ENCODE results near the gene SRC. TPM values are rescaled to one million over a fixed set of nuclear protein-coding genes. Genes with fewer than 3 reads are reported as not detected.

SRC gene
- total RNA-seq, 1 donor from 2014 or later = 128 TPM

- Mint-ChIP-seq H3K9me3 (ENCODE audit: low read depth) (no peaks in the 10 kb centered on the region), H3K36me3 (ENCODE audit: insufficient read depth) (peaks cover 16% of the 10 kb centered on the region), H3K27me3 (no peaks in the 10 kb centered on the region), H3K4me3 (ENCODE audit: low read depth) (no peak overlapping the region), H3K27ac (peak overlapping the region; percentile 55), H3K4me1 (ENCODE audit: low read depth) (peaks cover 23% of the 10 kb centered on the region)
- DNase-seq (ENCODE audit: low spot score, unreplicated experiment) = no peak
- no peak for TF ChIP-seq CTCF (IDR thresholded peaks at IDR 0.05; ENCODE audit: unreplicated experiment)
These were observed 3.9 kb downstream of the SRC start for GRCh38 chr20:37349517-37350491.

GRCh38 chr20:37350649-37351574 lies 5.0 kb downstream of the SRC start:
- Mint-ChIP-seq H3K9me3 (ENCODE audit: low read depth) (no peaks in the 10 kb centered on the region), H3K4me3 (ENCODE audit: low read depth) (no peak overlapping the region), H3K4me1 (ENCODE audit: low read depth) (peaks cover 20% of the 10 kb centered on the region), H3K27ac (no peak overlapping the region), H3K36me3 (ENCODE audit: insufficient read depth) (peaks cover 16% of the 10 kb centered on the region), H3K27me3 (no peaks in the 10 kb centered on the region)
- DNase-seq (ENCODE audit: low spot score, unreplicated experiment) = no peak
- TF ChIP-seq CTCF (IDR thresholded peaks at IDR 0.05; ENCODE audit: unreplicated experiment) = no peak

GRCh38 chr20:37351689-37352607 lies 6.0 kb downstream of the SRC start:
- H3K9me3 Mint-ChIP-seq (ENCODE audit: low read depth) = no peaks in the 10 kb centered on the region
- H3K27ac Mint-ChIP-seq = no peak overlapping the region
- no peaks in the 10 kb centered on the region for H3K27me3 Mint-ChIP-seq
- H3K4me3 Mint-ChIP-seq (ENCODE audit: low read depth) = no peak overlapping the region
- DNase-seq (ENCODE audit: low spot score, unreplicated experiment) = no peak
- TF ChIP-seq CTCF (IDR thresholded peaks at IDR 0.05; ENCODE audit: unreplicated experiment) = no peak
- H3K36me3 Mint-ChIP-seq (ENCODE audit: insufficient read depth) = peaks cover 16% of the 10 kb centered on the region
- peaks cover 20% of the 10 kb centered on the region for H3K4me1 Mint-ChIP-seq (ENCODE audit: low read depth)

GRCh38 chr20:37352608-37352980 lies 6.7 kb downstream of the SRC start:
- Mint-ChIP-seq H3K4me3 (ENCODE audit: low read depth) (no peak overlapping the region), H3K9me3 (ENCODE audit: low read depth) (no peaks in the 10 kb centered on the region), H3K27ac (no peak overlapping the region), H3K36me3 (ENCODE audit: insufficient read depth) (peaks cover 19% of the 10 kb centered on the region), H3K4me1 (ENCODE audit: low read depth) (peaks cover 18% of the 10 kb centered on the region), H3K27me3 (no peaks in the 10 kb centered on the region)
- no peak for TF ChIP-seq CTCF (IDR thresholded peaks at IDR 0.05; ENCODE audit: unreplicated experiment)
- DNase-seq (ENCODE audit: low spot score, unreplicated experiment) = no peak
